ENCODE results near the gene OTOL1. TPM values are rescaled to one million over a fixed set of nuclear protein-coding genes. Genes with fewer than 3 reads are reported as not detected.
"Not testable (repeated sequence)": the region's sequence is repeated elsewhere in the genome, so short reads cannot be mapped to it uniquely, and the experiment has no call there.

Gene OTOL1
- total RNA-seq, 4 donors from 2014 or later = not detected

DNA sequence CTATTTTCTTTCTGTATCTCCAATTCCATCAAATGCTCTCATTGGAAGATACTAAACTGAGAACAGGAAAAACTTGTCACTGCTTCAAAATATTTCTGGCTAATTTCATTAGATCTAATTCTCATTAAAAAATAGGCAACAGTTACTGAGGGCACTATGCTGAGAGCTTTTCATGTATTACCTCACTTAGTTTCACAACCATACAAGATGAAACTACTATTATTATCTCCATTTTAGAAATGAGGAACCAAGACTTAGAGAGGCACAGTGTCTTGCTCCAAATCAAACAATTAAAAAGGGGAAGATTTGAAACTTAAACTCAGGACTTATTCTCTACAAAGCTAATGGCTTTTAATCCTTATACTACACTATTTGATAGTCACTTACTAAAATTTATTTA lies 7.2 kb upstream of the OTOL1 start:
- intact Hi-C loops (cut with DNase I; ENCODE audit: low total_unique reads) = no loop called here
- DNase-seq (ENCODE audit: low spot score in 2 of 2) = no peak

GRCh38 chr3:161490845-161491244 lies 5.8 kb upstream of the OTOL1 start:
- intact Hi-C loops (cut with DNase I; ENCODE audit: low total_unique reads); H3K4me3 ChIP-seq (ENCODE audit: low read depth, poor library complexity, severe bottlenecking); DNase-seq (ENCODE audit: low spot score in 2 of 2): not testable (repeated sequence)
- 83 to 92% methylated on average over 1 of the region's 1 CpG for WGBS, 2 donors

More for the DNA sequence above, 7.2 kb upstream of the OTOL1 start:
- no peak overlapping the region for H3K4me3 ChIP-seq (ENCODE audit: low read depth, poor library complexity, severe bottlenecking)
- TF ChIP-seq, protein P1, sequence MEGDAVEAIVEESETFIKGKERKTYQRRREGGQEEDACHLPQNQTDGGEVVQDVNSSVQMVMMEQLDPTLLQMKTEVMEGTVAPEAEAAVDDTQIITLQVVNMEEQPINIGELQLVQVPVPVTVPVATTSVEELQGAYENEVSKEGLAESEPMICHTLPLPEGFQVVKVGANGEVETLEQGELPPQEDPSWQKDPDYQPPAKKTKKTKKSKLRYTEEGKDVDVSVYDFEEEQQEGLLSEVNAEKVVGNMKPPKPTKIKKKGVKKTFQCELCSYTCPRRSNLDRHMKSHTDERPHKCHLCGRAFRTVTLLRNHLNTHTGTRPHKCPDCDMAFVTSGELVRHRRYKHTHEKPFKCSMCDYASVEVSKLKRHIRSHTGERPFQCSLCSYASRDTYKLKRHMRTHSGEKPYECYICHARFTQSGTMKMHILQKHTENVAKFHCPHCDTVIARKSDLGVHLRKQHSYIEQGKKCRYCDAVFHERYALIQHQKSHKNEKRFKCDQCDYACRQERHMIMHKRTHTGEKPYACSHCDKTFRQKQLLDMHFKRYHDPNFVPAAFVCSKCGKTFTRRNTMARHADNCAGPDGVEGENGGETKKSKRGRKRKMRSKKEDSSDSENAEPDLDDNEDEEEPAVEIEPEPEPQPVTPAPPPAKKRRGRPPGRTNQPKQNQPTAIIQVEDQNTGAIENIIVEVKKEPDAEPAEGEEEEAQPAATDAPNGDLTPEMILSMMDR (IDR thresholded peaks at IDR 0.05) = no peak
- TF ChIP-seq POLR2A (IDR thresholded peaks at IDR 0.05) = no peak

DNA sequence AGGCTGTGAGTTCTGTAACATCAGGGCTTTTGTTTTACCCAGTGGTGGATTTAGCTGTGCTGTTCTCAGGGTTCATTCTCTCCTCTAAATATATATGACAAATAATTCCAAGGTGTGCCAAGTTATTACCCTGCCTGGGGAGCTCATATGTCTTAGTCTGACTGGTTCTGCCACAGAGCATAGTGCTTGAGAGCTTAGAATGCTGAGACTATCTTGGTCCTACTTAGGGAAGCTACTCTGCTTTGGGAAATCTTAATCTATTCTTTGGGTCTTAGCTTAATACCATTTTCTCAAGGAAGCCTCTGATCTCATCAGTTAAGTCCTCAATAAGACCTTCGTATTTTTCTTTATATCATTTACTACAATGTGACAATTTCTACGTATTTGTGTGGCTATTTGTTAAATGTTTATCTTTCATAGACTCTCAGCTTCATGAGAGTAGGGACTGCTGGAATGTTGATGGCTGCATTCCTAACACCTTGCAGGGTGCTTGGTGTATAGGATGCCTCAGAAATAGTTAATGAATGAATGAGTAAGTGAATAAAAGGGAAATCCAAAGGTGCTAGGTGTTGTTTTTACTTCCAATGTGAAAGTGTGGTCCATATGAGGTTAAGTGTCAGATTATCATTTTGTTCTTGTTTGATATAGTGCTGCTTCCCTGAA lies 1.8 kb downstream of the OTOL1 start:
- TF ChIP-seq, protein P1 (IDR thresholded peaks at IDR 0.05) = no peak
- no peak for TF ChIP-seq POLR2A (IDR thresholded peaks at IDR 0.05)
- no peak for DNase-seq (ENCODE audit: low spot score in 2 of 2)
- intact Hi-C loops (cut with DNase I; ENCODE audit: low total_unique reads) = no loop called here
- H3K4me3 ChIP-seq (ENCODE audit: low read depth, poor library complexity, severe bottlenecking) = no peak overlapping the region
- WGBS, 2 donors = 77 to 81% methylated on average over 2 of the region's 2 CpGs

DNA sequence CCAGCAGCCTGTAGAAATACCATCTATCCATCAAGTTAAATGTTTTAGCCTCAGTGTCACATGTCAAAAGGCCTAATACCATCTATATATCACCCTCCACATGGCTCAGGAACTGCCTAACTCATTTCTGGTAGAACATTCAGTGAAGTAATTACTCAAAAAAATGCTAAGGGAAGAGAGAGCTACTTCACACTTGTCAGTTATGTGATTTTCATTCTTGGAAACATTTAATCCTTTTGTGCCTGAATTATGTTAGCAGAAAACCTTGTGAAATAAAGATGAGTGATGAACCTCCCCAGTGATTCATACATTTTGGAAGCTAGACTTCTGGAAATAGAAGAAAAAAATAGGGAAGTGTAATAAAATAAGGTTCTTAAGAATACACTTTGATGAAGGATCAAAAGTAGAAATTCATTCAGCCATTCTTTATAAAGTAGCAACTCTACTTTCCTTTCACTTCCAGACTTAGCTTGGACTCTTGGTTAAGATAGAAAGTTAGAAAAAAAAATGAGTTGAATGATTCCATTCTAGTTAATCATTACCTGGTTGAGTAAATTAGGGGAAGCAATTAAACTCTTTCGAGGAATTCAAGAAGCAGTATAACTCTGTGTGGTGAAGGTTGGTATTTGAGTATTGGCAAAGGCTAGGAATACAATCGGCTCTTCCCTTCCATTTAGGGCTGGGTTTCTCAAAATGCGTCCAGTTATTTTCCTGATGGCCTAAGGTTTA lies 3.6 kb downstream of the OTOL1 start:
- TF ChIP-seq, protein P1 (IDR thresholded peaks at IDR 0.05) = no peak
- TF ChIP-seq POLR2A (IDR thresholded peaks at IDR 0.05) = no peak
- WGBS, 2 donors = 65 to 76% methylated on average over 3 of the region's 3 CpGs
- intact Hi-C loops (cut with DNase I; ENCODE audit: low total_unique reads) = no loop called here
- no peak overlapping the region for H3K4me3 ChIP-seq (ENCODE audit: low read depth, poor library complexity, severe bottlenecking)
- no peak for DNase-seq (ENCODE audit: low spot score in 2 of 2)

GRCh38 chr3:161503271-161503670 lies 6.7 kb downstream of the OTOL1 start:
- TF ChIP-seq POLR2A (IDR thresholded peaks at IDR 0.05) = no peak
- TF ChIP-seq, protein P1 (IDR thresholded peaks at IDR 0.05) = no peak
- H3K4me3 ChIP-seq (ENCODE audit: low read depth, poor library complexity, severe bottlenecking) = no peak overlapping the region
- WGBS, 2 donors = 91 to 92% methylated on average over 8 of the region's 8 CpGs
- DNase-seq (ENCODE audit: low spot score in 2 of 2) = no peak
- intact Hi-C loops (cut with DNase I; ENCODE audit: low total_unique reads) = no loop called here

- 59 to 61% methylated on average over 2 of the region's 2 CpGs for WGBS, 2 donors
- DNase-seq (ENCODE audit: low spot score in 2 of 2) = no peak
- no peak for TF ChIP-seq POLR2A (IDR thresholded peaks at IDR 0.05)
- TF ChIP-seq, protein P1 (IDR thresholded peaks at IDR 0.05) = no peak
- intact Hi-C loops (cut with DNase I; ENCODE audit: low total_unique reads) = no loop called here
- H3K4me3 ChIP-seq (ENCODE audit: low read depth, poor library complexity, severe bottlenecking) = no peak overlapping the region
These were observed 12.4 kb downstream of the OTOL1 start for GRCh38 chr3:161508852-161509477.
